Measurements from ENCODE around the gene SNX20.

The SNX20 gene

DNA sequence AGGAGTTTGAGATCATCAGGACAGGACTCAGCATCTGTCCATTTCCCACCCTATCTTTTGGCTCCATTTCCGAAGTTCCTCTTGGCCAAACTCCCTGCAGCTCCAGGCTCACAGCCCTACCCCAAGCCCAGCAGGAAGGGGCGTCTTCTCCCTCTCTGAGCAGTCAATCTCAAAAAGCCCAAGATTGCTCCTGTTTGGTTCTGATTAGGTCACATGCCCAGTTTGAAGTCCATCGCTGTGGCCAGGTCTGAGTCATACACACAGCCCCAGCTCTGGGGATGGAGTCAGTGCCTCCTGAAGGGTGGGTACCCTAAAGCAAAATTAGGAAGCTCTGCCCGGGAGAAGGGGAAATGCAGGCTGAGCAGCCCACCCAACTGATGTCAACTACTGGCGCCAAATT is 23.9 kb downstream of the SNX20 start:
- no peak for DNase-seq (ENCODE audit: low spot score)

DNA sequence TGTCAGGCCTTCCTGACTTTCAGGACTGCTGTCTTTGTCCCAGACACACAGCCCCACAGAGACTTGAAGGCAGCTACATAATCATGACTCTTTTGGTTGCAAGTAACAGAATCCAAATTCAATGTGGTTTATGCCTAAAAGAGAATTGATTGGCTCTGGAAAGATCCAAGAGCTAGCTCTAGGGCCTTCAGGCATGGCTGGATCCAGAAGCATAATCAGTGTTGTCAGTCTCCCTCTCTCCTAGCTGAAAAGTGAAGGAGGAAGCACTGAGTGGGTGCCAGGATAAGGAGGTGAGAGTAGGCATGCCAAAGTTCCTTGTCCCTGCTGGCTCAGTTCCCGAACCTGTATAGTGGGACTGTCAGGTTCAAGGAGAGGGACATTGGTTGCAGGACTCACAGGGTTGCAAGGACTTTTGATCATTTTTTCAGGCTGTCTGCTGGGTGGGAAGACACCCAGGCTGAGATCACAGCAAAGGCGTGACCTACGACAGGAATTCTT is 25.5 kb downstream of the SNX20 start:
- DNase-seq (ENCODE audit: low spot score) = no peak

GRCh38 chr16:50653633-50654519 is 27.2 kb downstream of the SNX20 start:
- no peak for DNase-seq (ENCODE audit: low spot score)

DNA sequence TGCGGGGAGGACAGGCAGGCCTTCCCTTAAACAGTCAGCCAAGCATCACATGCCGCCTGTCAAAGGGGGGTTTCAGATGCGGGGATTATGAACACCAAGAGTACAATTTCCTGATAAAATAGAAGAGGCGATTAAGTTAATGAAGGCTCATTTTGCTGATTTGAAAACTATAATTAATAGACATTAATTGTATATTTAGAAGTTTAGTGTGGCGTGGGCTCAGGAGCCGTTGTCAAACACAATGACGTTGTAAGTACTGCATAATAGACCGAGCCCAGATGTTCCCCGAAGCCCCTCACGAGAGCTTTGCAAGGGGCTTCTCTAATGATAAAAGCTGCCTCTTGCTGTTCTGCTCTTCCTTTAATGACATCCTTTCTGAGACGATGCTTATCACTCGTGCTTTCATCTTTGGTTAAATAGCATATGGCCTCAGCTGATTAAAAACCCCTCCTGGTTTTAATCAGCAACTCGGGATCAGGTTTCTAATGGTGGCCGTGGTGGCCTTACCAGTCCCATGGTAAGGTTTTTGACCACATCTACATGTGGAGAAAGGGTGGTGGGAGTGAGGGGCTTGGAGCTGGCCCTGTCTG is 28.2 kb downstream of the SNX20 start:
- DNase-seq (ENCODE audit: low spot score) = no peak

GRCh38 chr16:50651835-50652438 is 29.2 kb downstream of the SNX20 start:
- no peak for DNase-seq (ENCODE audit: low spot score)

- no peak for DNase-seq (ENCODE audit: low spot score)
Observed at GRCh38 chr16:50646345-50646744, 34.8 kb downstream of the SNX20 start.

DNA sequence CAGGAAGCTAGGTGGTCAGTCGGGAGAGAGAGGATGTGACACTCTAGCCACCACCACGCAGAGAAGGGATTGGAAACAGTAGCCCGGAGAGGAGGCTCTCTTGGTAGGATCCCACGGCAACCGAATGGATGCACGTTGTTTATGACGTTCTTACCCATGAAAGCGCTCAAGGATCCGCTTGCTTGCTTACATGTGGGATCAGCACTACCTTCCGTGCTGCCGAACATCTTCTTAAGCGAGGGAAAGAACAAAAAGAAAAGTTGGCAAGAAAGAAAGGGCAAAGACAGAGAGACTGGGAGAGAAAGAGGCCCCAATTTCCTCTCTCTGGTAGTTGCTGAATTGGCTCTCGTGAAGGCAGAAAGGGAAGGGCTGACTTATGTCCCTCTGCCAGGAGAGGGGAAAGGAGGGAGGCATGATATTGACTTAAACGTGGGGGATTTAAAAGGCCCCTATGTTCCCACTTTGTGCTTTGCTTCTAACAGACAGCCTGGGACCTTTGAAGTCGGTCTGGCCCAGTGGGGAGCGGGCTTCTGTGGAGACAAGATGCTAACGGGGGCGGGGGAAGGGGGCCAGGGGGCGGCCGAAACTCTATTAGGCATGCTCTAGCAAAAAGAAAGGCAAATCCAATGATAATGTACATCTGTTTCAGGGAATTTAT is 35.4 kb downstream of the SNX20 start:
- no peak for DNase-seq (ENCODE audit: low spot score)

DNA sequence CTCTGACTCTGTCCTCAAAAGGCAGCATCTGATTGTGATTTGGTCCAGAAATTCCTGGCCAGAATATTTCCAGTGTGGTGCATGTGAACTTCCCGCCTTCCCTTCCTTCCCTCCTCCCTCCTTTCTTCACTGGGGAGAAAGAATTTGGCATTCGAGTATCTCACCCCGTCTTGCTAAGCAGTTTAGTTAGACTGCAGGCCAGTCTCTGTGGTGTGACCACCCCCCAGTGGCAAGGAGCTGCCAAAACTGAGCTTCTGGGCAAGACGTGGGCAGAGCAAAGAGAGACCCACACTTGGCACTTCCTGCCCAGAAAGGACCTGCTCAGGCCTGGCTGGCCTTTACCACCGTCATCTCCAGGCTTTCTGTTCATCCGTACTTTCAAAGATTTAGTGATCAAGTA is 36.4 kb downstream of the SNX20 start:
- no peak for DNase-seq (ENCODE audit: low spot score)

GRCh38 chr16:50644245-50644644 is 36.9 kb downstream of the SNX20 start:
- DNase-seq (ENCODE audit: low spot score) = no peak

DNA sequence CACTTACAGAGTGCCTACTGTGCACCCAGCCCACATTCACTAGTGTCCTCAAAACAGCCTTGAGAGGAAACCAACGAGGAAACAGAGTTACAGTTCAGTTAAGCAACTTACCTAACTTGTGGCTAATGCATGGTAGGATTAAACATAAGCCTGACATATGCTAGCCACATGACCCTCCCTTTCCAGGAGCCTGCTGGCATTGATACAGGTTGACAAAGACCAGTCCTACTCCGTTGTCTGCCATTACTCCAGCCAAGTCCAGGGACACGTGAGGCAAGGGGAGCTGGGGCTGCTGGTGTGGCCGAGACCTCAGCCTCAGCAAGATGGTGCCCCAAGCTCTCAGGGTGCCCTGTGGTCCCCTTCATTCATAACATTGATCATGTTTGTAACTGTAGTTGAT is 37.9 kb downstream of the SNX20 start:
- DNase-seq (ENCODE audit: low spot score) = no peak

- no peak for DNase-seq (ENCODE audit: low spot score)
Observed at GRCh38 chr16:50642349-50642748, 38.8 kb downstream of the SNX20 start.

GRCh38 chr16:50641818-50642187 is 39.3 kb downstream of the SNX20 start:
- no peak for DNase-seq (ENCODE audit: low spot score)

GRCh38 chr16:50640919-50641817 is 39.9 kb downstream of the SNX20 start:
- no peak for DNase-seq (ENCODE audit: low spot score)

GRCh38 chr16:50640391-50640790 is 40.7 kb downstream of the SNX20 start:
- peak; percentile 57 for DNase-seq (ENCODE audit: low spot score)

- no peak for DNase-seq (ENCODE audit: low spot score)
Observed at GRCh38 chr16:50638816-50639670, 42.1 kb downstream of the SNX20 start.

DNA sequence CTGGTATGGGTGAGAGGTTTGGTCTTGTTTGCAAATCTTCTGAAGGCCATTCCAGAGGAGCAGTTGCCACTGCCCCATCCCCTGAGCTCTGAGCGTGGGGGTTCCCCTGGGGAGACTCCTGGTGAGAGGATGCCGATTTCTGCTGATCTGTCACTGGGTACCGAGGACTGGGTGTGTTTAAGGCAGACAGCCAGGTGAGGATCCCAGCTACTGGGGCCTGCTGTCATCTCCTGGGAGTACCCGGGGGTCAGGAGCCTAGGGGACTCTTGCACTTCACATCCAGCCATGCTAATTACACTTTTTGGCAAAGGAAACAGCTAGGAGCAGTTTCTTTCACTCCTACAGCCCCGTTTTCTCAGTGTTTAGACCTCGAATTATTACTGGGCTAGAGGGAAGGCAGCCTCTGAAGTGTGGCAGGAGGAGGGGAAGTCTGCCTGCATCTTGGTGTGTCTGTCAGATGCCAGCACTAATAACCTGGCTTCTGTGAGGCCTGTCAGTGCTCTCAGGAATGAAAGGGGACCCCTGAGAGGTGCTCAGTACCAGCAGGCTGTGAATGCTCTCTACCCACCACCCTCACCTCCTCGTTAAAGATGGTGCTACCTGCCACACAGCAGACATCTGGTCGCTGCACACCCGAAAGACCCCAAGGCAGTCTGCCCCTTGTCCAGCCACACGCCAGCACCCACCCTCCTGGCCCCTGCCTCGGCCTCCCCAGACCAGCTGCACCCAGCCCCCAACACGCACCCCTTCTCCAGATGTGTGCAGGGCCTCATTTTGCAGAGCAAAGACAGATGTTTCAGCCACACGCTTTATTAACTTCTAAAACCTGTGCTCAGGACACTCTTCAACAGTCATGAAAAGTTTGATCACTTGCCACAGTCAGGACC is 43.2 kb downstream of the SNX20 start:
- DNase-seq (ENCODE audit: low spot score) = no peak

DNA sequence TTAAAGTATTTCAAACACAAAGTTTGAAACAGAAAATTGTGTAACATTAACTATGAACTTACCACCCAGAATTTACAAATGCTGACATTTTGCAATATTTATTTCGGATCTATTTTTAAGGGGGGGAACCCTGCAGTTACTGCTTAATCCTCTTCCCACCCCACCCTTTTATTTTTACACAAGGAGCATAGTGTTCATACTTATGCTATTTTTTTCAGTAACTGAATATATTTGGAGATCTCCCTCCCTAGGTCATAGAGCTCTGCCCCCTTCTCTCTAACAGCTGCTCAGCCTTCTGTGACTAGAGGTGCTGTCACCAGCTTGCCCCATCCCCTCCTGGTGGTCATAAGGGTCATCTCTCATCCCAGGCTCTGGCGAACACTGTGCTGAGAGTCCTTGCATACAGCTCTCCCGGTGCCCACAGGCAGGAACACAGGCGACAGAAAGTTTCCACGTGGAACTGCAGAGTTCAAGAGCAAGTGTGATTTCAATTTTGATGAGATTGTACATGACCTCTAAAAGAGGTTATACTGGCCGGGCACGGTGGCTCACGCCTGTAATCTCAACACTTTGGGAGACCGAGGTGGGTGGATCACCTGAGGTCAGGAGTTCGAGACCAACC is 44.2 kb downstream of the SNX20 start:
- no peak for DNase-seq (ENCODE audit: low spot score)

- no peak for DNase-seq (ENCODE audit: low spot score)
Observed at GRCh38 chr16:50635505-50636392, 45.4 kb downstream of the SNX20 start.
